ENCODE data around the gene ARL6IP1. TPM values are rescaled to one million over a fixed set of nuclear protein-coding genes. Genes with fewer than 3 reads are reported as not detected.

ARL6IP1 gene
- total RNA-seq, 3 donors from 2014 or later: 88.6 to 168 (median 127) TPM

DNA sequence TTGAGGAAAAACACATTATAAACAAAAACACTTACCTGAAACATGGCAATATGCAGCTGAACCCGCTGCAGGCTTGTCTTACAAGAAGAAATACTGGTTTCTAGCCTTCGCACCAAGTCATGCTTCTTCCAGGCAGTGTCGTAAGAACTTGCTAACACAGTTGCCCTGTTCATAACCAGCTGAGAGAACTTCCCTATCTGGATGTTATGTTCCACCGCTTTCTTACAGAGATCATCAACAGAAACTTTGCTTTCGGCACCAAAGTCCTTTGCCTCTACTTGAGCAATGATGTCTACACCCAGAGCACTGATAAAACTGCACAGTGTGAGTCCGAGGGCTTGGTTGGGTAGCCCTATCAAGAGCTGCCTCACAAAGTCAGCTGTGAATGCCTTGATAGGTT, 27.9 kb upstream of the ARL6IP1 start:
- no peaks in the 10 kb centered on the region for H3K9me3 ChIP-seq
- intact Hi-C loops (cut with DNase I, micrococcal nuclease): no loop called here
- no peak overlapping the region for H3K4me3 ChIP-seq
- H3K4me1 ChIP-seq (ENCODE audit: low read depth): peaks cover under 1% of the 10 kb centered on the region
- TF ChIP-seq, protein P1, sequence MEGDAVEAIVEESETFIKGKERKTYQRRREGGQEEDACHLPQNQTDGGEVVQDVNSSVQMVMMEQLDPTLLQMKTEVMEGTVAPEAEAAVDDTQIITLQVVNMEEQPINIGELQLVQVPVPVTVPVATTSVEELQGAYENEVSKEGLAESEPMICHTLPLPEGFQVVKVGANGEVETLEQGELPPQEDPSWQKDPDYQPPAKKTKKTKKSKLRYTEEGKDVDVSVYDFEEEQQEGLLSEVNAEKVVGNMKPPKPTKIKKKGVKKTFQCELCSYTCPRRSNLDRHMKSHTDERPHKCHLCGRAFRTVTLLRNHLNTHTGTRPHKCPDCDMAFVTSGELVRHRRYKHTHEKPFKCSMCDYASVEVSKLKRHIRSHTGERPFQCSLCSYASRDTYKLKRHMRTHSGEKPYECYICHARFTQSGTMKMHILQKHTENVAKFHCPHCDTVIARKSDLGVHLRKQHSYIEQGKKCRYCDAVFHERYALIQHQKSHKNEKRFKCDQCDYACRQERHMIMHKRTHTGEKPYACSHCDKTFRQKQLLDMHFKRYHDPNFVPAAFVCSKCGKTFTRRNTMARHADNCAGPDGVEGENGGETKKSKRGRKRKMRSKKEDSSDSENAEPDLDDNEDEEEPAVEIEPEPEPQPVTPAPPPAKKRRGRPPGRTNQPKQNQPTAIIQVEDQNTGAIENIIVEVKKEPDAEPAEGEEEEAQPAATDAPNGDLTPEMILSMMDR (IDR thresholded peaks at IDR 0.05): no peak
- H3K36me3 ChIP-seq (ENCODE audit: low read depth): peaks cover 5% of the 10 kb centered on the region
- ATAC-seq (no peak), DNase-seq (no peak)

DNA sequence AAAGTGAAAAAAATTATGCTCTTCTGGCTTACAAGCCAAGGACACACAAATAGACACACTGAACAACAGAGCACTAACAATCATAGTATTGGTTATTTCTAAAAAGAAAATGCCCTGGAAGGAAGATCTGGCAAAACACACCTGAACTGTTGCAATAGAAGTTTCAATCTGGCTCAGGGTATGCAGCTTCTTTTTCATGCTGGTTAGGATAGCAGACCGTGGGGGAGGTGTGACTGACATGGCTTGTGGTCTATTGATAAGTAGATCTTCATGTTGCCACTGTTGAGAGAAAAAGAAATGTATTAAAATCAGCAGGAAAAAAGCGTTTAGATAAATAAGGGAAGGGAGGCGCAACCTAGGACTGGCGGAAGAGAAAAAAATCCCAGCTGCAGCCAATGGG, 26.5 kb upstream of the ARL6IP1 start:
- peaks cover 5% of the 10 kb centered on the region for H3K36me3 ChIP-seq (ENCODE audit: low read depth)
- intact Hi-C loops (cut with DNase I, micrococcal nuclease): no loop called here
- DNase-seq (no peak), ATAC-seq (no peak)
- H3K4me1 ChIP-seq (ENCODE audit: low read depth): no peaks in the 10 kb centered on the region
- no peak overlapping the region for H3K4me3 ChIP-seq
- TF ChIP-seq, protein P1 (IDR thresholded peaks at IDR 0.05): no peak
- H3K9me3 ChIP-seq: no peaks in the 10 kb centered on the region

DNA sequence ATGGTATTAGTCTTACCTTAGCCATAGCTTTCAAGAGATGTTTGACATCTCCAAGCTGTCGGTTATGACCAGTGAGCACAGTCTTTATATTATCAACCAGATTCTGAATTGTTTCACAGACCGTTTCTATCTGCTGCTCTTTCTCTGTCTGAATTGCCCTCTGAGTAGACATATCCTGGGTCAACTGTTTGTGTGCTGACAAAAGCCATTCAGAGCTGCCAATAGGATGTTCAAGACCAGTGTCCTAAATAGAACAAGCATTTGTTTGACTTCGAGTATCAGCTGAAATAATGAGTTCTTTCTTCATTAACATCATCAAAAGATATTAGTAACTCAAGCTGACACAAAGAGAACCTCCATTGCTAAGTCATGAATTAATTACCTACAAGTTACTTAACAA, 14.9 kb upstream of the ARL6IP1 start:
- H3K9me3 ChIP-seq: no peaks in the 10 kb centered on the region
- ATAC-seq: no peak
- TF ChIP-seq, protein P1 (IDR thresholded peaks at IDR 0.05): no peak
- H3K4me1 ChIP-seq (ENCODE audit: low read depth): no peaks in the 10 kb centered on the region
- H3K36me3 ChIP-seq (ENCODE audit: low read depth): peaks cover 3% of the 10 kb centered on the region
- no peak for DNase-seq
- intact Hi-C loops (cut with DNase I, micrococcal nuclease): no loop called here
- H3K4me3 ChIP-seq: no peak overlapping the region

DNA sequence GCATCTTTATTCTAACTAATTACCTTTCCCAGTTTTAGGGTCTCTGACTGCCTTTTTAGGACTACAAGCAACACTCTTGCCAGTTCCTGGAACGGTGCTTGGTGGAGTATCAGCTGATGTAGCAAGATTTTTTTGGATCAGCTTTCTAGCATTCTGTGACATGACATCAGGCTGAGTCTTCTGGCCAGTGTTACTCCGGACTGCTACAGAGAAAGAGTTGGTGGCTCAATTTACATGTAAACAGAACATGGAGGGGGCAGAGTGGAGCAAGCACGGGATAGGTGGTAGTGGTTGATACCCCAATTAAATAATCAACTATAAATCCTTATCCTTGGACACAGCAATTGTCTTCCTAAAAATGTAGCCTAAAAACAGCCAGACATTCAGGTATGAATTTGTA, 10.6 kb upstream of the ARL6IP1 start:
- DNase-seq (no peak), ATAC-seq (no peak)
- Histone ChIP-seq H3K36me3 (ENCODE audit: low read depth) (peaks cover 14% of the 10 kb centered on the region), H3K9me3 (no peaks in the 10 kb centered on the region), H3K4me3 (no peak overlapping the region), H3K4me1 (ENCODE audit: low read depth) (no peaks in the 10 kb centered on the region)
- intact Hi-C loops (cut with DNase I, micrococcal nuclease): no loop called here
- TF ChIP-seq, protein P1 (IDR thresholded peaks at IDR 0.05): no peak

DNA sequence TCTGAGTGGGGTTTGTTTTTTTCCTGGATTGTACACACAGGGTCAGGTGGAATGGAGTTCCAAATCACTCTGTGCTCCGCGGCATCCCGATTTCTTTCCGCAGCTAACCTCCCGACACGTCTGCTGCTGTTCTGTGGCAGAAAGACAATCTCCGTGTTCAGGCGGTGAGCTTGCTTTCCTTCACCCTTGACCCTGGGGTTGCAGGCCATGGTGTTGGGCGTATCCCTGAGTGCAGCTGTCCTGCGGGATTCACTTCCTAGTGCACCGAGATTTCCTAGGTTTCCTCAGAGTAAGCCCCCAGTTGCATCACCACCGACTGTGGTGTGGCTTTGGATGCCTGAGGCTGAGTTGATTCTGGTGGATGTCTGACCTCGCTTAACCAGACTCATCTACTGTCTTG, 7.8 kb upstream of the ARL6IP1 start:
- DNase-seq (no peak), ATAC-seq (no peak)
- intact Hi-C loops (cut with DNase I, micrococcal nuclease): loop anchor here in 1 of 2 donors (10.0 kb wide), 1 partner anchor 46 kb away; no protein-coding TSS in a partner anchor
- Histone ChIP-seq H3K4me1 (ENCODE audit: low read depth) (no peaks in the 10 kb centered on the region), H3K4me3 (no peak overlapping the region), H3K36me3 (ENCODE audit: low read depth) (peaks cover 14% of the 10 kb centered on the region), H3K9me3 (no peaks in the 10 kb centered on the region)
- TF ChIP-seq, protein P1 (IDR thresholded peaks at IDR 0.05): no peak

DNA sequence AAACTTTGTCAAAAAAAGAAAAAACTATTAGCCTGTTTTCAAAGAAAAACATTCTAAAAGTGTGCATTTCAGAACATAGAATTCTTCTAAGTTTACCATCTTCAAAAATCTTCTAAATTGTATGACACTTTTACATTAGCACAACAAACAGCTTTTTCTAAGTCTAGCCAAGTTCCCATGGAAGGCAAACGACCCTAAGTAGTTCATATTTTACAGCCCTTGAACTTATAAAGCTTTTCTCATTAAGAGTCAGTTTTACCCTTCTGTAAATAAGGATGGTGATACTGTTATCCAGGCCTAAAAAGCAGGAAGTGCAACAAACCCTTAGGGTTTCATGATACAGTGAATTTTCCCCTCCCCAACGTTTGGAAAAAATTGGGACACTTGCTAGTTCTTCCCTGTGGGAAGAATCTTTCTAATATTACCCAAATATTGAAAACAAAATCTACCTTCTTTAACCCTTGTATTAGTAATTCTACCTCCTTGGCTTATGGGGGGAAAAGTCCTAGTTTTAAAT, 4.0 kb upstream of the ARL6IP1 start:
- TF ChIP-seq, protein P1 (IDR thresholded peaks at IDR 0.05): no peak
- Histone ChIP-seq H3K4me1 (ENCODE audit: low read depth) (peaks cover 1% of the 10 kb centered on the region), H3K9me3 (no peaks in the 10 kb centered on the region), H3K4me3 (no peak overlapping the region), H3K36me3 (ENCODE audit: low read depth) (peaks cover 4% of the 10 kb centered on the region)
- intact Hi-C loops (cut with DNase I, micrococcal nuclease): loop anchor here in 1 of 2 donors (10.0 kb wide), 1 partner anchor 49 kb away; no protein-coding TSS in a partner anchor
- ATAC-seq: no peak
- DNase-seq: no peak
